ENCODE data around the gene CLDN19. TPM values are rescaled to one million over a fixed set of nuclear protein-coding genes. Genes with fewer than 3 reads are reported as not detected.

CLDN19 gene
- total RNA-seq, 1 experiment from 2014 or later = 12.5 TPM

- Histone ChIP-seq H3K4me2 (ENCODE audit: insufficient read depth, insufficient read length, low read length) (no peak overlapping the region), H3K18ac (ENCODE audit: insufficient read length, low read depth, low read length) (no peak overlapping the region), H2BK15ac (ENCODE audit: low read depth, low read length) (no peak overlapping the region), H2BK20ac (ENCODE audit: low read depth, low read length, poor library complexity, severe bottlenecking) (no peak overlapping the region), H2BK120ac (ENCODE audit: low read depth, low read length, poor library complexity, severe bottlenecking) (no peak overlapping the region), H3K23me2 (ENCODE audit: insufficient read length, low read depth, low read length, poor library complexity, severe bottlenecking) (no peaks in the 10 kb centered on the region), H2BK5ac (ENCODE audit: insufficient read length, low read length) (no peak overlapping the region), H4K8ac (replicated peaks; ENCODE audit: insufficient read length, low read depth, low read length) (no peak overlapping the region), H3K23ac (ENCODE audit: insufficient read length, low read depth, low read length) (no peak overlapping the region), H3K9ac (ENCODE audit: extremely low read depth, insufficient read length, low read length) (no peak overlapping the region), H3K9me3 (ENCODE audit: control insufficient read depth, low read depth, low read length) (no peaks in the 10 kb centered on the region), H3K4ac (ENCODE audit: low read depth, low read length) (no peak overlapping the region), H3K14ac (ENCODE audit: insufficient read depth, low read length) (no peak overlapping the region; the same call in 1 of the 2 replicates), H3K27me3 (ENCODE audit: insufficient read depth, low read length) (no peaks in the 10 kb centered on the region), H3K79me2 (ENCODE audit: insufficient read depth, low read length) (no peaks in the 10 kb centered on the region), H4K5ac (ENCODE audit: insufficient read length, low read depth, low read length) (no peak overlapping the region), H2AFZ (ENCODE audit: low read length) (no peak overlapping the region), H4K91ac (ENCODE audit: insufficient read length, low read depth, low read length) (no peak overlapping the region), H2BK12ac (ENCODE audit: insufficient read length, low read depth, low read length) (no peak overlapping the region), H3T11ph (ENCODE audit: low read length) (no peak overlapping the region), H3K27ac (ENCODE audit: insufficient read length, low read depth, low read length) (no peak overlapping the region), H3K4me1 (ENCODE audit: insufficient read depth, low read length) (no peaks in the 10 kb centered on the region), H4K20me1 (ENCODE audit: control insufficient read depth, insufficient read depth, insufficient read length) (no peaks in the 10 kb centered on the region), H2AK5ac (ENCODE audit: insufficient read length, low read length) (no peak overlapping the region), H3K56ac (ENCODE audit: insufficient read length, low read depth, low read length) (no peak overlapping the region), H3K79me1 (ENCODE audit: insufficient read depth, low read depth, low read length, poor library complexity, severe bottlenecking) (no peaks in the 10 kb centered on the region)
- no peak for TF ChIP-seq CTCF (conservative IDR thresholded peaks at IDR 0.05)
- WGBS (ENCODE audit: extremely low coverage, insufficient read length, low lambda C conversion rate) = no CpG with 5 or more reads among the region's 1 CpG
- H3K27me3 Mint-ChIP-seq (ENCODE audit: low read depth) = no peaks in the 10 kb centered on the region; the same call in 1 of the 2 replicates
- H3K4me3 Mint-ChIP-seq = no peak overlapping the region
- H3K27ac Mint-ChIP-seq = no peak overlapping the region; a peak in 1 of 7 replicates
- DNase-seq = no peak
- peaks cover 2 to 10% (median 4%) of the 10 kb centered on the region in 3 experiments; a peak in 4 of 7 replicates for H3K36me3 Mint-ChIP-seq (ENCODE audit: insufficient read depth in 1 of 3, low read depth in 3 of 3)
- no peaks in the 10 kb centered on the region for H3K9me3 Mint-ChIP-seq
- H3K4me1 Mint-ChIP-seq = peaks cover 10% of the 10 kb centered on the region in 2 experiments
Measured at GRCh38 chr1:42788021-42788420, 48.0 kb upstream of the CLDN19 start.

Data from H9 (cell line).